ENCODE data around the gene DCAF6.
"Not testable (repeated sequence)": the region's sequence is repeated elsewhere in the genome, so short reads cannot be mapped to it uniquely, and the experiment has no call there.

The DCAF6 gene

DNA sequence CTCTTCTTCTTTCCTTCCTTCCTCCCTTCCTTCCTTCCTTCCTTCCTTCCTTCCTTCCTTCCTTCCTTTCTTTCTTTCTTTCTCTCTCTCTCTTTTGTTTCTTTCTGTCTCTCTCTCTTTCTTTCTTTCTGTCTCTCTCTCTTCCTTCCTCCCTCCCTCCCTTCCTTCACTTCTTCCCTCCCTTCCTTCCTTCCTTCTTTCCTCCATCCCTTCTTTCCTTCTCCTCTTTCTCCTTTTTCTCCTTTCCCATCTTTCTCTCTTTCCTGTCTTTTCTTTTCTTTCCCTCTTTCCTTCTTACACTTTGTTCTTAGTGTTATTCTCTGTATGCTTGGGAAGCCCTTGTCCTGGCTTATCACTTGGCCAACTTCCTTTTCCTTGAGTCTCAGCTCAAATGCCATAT lies 72.8 kb downstream of the DCAF6 start:
- no peak for DNase-seq (ENCODE audit: low spot score)

- no peak for DNase-seq (ENCODE audit: low spot score)
Measured at GRCh38 chr1:168019407-168019806, 82.9 kb downstream of the DCAF6 start.

DNA sequence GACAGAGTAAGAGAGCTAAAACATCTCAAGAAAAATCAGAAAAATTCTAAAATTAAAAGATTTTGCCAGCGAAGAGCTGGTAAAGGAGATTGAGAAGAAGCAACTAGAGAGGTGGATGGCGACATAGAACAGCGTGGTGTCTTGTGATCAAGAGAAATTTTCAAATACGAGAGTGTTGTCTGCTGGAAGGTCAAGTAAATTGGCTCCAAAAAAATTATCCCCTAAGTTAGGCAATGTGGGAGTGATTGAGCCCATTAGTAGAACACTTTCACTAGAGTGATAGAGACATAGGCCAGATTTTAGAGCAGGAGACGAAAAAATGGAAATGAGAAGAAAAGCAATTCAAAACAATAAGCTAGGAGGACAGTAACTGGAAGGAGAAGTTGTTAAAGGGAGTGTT lies 94.7 kb downstream of the DCAF6 start:
- DNase-seq (ENCODE audit: low spot score) = no peak

DNA sequence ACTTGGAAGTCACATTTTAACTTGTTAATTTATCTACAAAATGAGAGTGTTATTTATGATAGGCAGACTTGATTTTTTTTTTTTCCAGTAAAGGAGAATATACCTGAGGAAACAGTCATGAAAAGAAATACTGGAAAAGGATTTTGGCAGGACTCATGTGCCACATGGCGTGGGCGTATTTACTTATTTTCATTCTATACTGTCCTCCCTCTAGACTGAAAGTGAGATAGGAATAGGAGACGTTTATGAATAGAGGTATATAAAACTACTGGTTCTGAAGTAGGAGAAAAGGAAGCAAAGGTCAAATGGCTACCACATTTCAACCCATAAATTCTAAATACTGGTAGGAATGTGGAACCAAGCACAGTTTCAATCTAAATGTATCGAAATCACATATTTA lies 95.1 kb downstream of the DCAF6 start:
- no peak for DNase-seq (ENCODE audit: low spot score)

DNA sequence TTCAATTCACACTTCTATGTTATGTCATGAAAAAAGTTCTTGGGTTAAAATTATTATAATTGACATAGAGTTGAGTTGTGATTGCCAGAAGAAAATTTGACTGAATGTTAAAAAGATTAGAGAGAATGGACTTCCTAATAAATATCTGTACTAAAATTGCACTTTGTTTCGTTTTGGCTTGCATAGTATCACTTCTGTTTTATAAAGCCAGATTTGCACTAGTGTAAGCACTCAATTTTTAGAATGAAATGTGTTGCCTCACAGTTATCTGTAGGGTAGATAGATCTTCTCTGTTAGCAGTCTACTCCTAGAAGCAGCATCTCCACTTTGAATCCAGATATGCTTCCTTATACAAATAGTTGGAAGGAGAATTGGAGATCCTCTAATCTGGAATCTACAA lies 95.5 kb downstream of the DCAF6 start:
- DNase-seq (ENCODE audit: low spot score) = no peak

DNA sequence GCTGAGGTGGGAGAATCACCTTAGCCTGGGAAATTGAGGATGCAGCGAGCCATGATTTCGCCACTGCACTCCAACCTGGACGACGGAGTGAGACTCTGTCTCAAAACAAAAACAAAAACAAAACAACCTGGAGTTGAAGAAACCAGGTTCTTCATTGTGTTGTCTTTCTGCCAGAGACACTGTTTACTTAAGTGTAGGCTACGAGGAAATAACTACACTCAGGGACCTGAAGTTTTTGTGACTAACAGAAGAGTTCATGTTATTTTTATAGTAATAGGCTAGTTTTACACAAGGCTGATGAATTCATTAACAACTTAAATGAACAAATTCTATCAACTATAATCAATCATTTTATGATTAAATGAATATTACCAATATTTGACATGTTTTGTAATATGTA lies 98.9 kb downstream of the DCAF6 start:
- no peak for DNase-seq (ENCODE audit: low spot score)

- no peak for DNase-seq (ENCODE audit: low spot score)
Measured at GRCh38 chr1:168042362-168042761, 105.9 kb downstream of the DCAF6 start.

- DNase-seq (ENCODE audit: low spot score) = no peak
Measured at GRCh38 chr1:168045311-168045710, 108.8 kb downstream of the DCAF6 start.

DNA sequence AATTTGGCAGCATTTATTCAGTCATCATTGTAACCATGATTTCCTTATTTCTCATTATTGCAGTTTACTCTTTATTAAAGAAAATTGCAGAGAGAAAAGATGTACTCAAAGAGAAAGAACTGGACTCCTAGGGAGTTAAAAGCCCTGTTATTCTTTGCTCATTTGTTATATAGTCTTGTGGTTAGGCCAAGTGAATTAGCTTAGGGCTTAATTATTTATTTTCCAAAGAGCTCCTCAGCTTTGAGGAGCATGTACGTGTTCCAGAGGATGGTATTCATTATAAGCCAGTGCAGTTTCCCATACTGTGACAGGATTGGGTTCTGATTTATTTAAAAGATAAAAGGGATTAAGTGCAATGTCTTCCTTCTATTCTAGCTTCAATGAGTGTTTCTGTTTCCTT lies 113.8 kb downstream of the DCAF6 start:
- DNase-seq (ENCODE audit: low spot score) = no peak

GRCh38 chr1:168050880-168051279 lies 114.4 kb downstream of the DCAF6 start:
- DNase-seq (ENCODE audit: low spot score) = no peak

GRCh38 chr1:168053681-168054080 lies 117.2 kb downstream of the DCAF6 start:
- no peak for DNase-seq (ENCODE audit: low spot score)

GRCh38 chr1:168054117-168054516 lies 117.6 kb downstream of the DCAF6 start:
- no peak for DNase-seq (ENCODE audit: low spot score)

GRCh38 chr1:168056152-168056551 lies 119.7 kb downstream of the DCAF6 start:
- DNase-seq (ENCODE audit: low spot score) = not testable (repeated sequence)

- DNase-seq (ENCODE audit: low spot score) = no peak
Measured at GRCh38 chr1:168057355-168057754, 120.9 kb downstream of the DCAF6 start.

DNA sequence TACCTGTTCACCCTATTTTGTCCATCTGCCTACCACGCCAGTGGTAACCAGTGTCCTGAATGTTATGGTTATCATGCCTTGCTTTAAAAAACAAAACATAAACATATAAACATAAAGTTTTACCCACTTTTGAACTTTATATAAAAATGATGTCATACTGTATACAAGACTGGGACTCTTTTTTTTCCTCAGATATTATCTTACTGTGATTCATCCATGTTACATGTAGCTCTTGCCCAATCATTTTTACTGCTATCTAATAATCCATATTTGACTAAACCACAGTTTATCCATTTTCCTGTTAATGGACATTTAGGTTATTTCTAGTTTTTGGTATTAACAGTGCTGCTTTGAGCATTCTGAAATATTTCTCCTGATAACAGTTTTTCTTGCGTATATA lies 121.4 kb downstream of the DCAF6 start:
- no peak for DNase-seq (ENCODE audit: low spot score)

GRCh38 chr1:168064216-168064615 lies 127.7 kb downstream of the DCAF6 start:
- no peak for DNase-seq (ENCODE audit: low spot score)

DNA sequence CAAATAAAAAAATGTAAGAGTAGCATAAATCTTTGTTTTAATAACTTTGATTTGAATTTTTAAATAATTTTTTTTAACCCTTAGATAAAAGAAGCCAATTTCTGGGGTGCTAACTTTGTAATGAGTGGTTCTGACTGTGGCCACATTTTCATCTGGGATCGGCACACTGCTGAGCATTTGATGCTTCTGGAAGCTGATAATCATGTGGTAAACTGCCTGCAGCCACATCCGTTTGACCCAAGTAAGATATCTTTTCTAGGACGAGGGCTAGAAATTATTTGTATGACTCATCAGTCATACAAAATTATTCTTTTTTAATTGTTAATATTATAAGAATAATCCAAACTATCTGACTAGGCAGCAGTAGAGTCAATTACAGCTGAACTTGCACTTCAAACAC lies 129.0 kb downstream of the DCAF6 start:
- DNase-seq (ENCODE audit: low spot score) = no peak

GRCh38 chr1:168069384-168069783 lies 132.9 kb downstream of the DCAF6 start:
- no peak for DNase-seq (ENCODE audit: low spot score)

- no peak for DNase-seq (ENCODE audit: low spot score)
Measured at GRCh38 chr1:168079761-168080160, 143.3 kb downstream of the DCAF6 start.

DNA sequence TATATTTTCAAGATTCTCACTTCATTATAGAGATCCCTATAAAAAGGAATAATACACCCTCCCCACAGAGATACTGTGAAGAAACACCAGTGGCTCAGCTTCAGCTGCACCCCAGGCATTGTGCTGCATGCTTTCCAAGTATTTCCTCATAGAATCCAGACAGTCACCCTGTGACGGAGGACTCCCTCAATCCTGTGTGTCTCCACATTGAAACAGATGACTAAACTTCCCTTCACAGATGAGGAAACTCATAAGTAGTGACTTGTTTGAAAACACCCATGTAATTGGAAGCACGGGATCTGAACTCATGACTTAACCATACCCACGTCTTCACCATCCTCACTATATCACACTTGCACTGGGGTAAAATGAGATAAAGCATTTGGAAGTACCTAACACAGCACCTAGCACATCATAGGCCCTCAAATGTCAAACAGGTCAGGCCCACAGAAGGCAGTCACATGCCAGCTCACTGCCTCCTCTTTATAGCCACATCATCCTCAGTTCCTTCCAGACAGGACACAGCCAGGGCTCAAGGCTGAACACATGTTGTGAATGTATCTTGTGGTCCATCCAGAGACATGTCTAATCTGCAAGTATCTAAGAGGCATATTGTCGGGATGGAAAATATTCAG lies 145.0 kb downstream of the DCAF6 start:
- no peak for DNase-seq (ENCODE audit: low spot score)

DNA sequence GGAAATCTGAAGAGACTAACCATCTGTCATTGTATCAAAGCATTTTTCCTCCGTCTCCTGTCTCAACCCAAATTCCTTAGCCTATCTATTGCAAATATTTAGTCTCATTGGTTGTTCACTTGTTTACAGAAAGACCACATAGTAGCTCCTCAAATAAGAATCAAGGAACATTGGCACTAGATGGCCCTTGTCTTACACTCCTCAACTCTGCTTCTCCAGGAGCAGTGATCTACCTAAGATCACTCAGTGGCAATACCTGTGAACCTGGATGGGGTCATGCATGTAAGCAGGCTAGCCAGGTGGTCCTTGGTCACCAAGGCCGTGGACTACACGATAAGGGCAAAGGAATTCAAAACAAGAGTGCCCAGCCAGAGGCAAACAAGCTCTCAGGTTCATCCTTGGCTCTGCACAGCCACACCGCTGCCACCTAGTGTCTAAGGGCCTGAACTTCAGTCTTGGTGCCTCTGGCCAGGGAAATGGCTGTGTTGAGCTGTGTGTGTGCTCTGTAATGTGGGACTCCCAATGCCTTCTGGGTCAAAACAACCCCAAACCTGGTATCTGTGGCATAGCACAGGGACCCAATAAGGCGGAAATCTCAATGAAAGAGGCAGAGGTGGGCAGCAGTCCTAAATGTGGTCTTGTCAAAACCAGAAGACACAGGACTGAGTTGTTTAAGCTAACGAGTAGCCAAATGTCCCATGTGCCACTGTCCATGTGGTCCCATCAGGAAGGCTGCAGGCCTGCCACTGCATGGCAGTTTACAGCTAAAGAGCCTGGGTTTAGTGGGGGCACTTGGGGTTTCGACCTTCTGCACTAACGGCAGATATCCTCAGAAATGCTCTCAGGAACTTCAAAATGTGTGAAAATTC lies 145.8 kb downstream of the DCAF6 start:
- DNase-seq (ENCODE audit: low spot score) = peak; percentile 74

DNA sequence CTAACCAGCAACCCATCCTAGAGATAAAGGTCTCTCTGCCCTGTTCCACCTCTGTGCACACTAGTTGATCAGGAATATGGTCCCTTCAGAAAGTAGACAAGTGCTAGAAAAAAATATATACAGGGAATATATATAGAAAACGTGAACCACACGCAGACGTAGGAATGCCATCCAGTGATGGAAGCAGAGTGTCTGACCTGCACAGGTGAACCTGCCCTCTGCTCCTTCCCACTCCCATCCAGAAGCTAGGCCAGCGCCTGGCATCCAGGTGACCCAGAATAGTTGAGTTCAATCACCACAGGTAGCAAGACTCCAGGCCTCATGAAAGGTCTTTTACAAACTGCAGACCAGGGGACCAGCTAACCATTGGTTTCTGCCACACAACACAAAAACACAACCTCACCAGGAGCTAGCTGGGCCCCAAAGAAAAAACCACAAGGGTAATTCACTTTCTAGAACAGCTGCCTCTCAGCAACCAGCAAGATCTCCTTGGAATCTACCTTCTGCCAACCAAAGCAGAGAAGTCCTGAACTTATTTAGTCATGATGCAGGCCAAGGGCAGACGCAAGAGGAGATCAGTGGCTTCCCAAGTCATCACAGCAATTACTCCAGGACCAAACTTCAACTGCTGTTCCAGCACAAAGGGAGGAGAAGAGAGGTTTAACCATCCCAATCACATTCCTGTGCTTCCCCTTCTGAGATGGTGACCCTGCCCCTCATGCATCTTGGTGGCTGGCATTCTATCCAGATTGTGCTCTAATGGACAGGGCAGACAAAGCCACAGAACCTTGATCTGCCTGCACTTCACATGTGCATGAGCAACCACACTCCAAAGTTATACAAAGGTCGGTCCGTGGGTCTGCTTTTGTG lies 147.2 kb downstream of the DCAF6 start:
- DNase-seq (ENCODE audit: low spot score) = no peak

All from LoVo (cell line).